Naive thymus-derived CD4-positive, alpha-beta T cell (primary cell): Measurements from ENCODE around the gene XRN1. TPM values are rescaled to one million over a fixed set of nuclear protein-coding genes. Genes with fewer than 3 reads are reported as not detected.

ENCODE experiments used
- ATAC-seq: fragments of 150-1000 bp; cut with Tn5 transposase; 2 replicates; pipeline ENCODE4 v1.10.0; 2021; ENCODE audit warnings: mild to moderate bottlenecking, moderate library complexity
- CTCF ChIA-PET: fragments of 350-600 bp; sonication (Branson Sonifier 250); formaldehyde crosslinking; loops from one replicate; lab custom pipeline; 2021; ENCODE audit warnings: antibody characterized with exemption; lab: Charles Lee
- POLR2A ChIA-PET: fragments of 350-600 bp; sonication (Branson Sonifier 250); formaldehyde crosslinking; loops from one replicate; lab custom pipeline; 2021; ENCODE audit warnings: antibody characterized with exemption, inconsistent platforms; lab: Charles Lee
- DNase-seq, 9 donors: peaks; one replicate each; pipeline versions ENCODE4 v3.0.0 to v3.0.0-alpha.2; 2020 to 2022; ENCODE audit warnings: mixed read lengths in 1 of 9
- H3K27ac ChIP-seq: one replicate; pipeline ENCODE4 v1.7.0; 2013; ENCODE audit warnings: mild to moderate bottlenecking, low read depth, low read length, moderate library complexity
- H3K27me3 ChIP-seq, 2 donors: one replicate each; pipeline ENCODE4 v1.7.0; 2013; ENCODE audit warnings: low read length in 2 of 2, mild to moderate bottlenecking in 2 of 2, moderate library complexity in 2 of 2; ENCODE audit not compliant: control insufficient read depth in 2 of 2, insufficient read depth in 2 of 2
- H3K36me3 ChIP-seq, 3 experiments: 1 replicate in 2 of 3; 2 replicates in 1 of 3; pipeline ENCODE4 v1.7.0; 2013; ENCODE audit warnings: low read length in 3 of 3, mild to moderate bottlenecking in 3 of 3, moderate library complexity in 1 of 3; ENCODE audit not compliant: insufficient read depth in 3 of 3, control insufficient read depth in 2 of 3
- H3K4me1 ChIP-seq, 2 donors: one replicate each; pipeline ENCODE4 v1.7.0; 2013; ENCODE audit warnings: low read length in 2 of 2, mild to moderate bottlenecking in 2 of 2, moderate library complexity in 1 of 2; ENCODE audit not compliant: control insufficient read depth in 2 of 2, insufficient read depth in 2 of 2
- H3K4me3 ChIP-seq: 2 replicates; pipeline ENCODE4 v1.7.0; 2013; ENCODE audit warnings: mild to moderate bottlenecking, low read length
- H3K9me3 ChIP-seq, 3 experiments: 1 replicate in 2 of 3; 2 replicates in 1 of 3; pipeline ENCODE4 v1.7.0; 2013; ENCODE audit warnings: low read length in 3 of 3; ENCODE audit not compliant: control insufficient read depth in 2 of 3
- H3K27ac Mint-ChIP-seq, 9 donors: one replicate each; pipeline ENCODE4 v1.8.0; 2020 to 2022; ENCODE audit warnings: mixed read lengths in 9 of 9, mild to moderate bottlenecking in 8 of 9, moderate library complexity in 5 of 9, inconsistent platforms in 2 of 9
- H3K27me3 Mint-ChIP-seq, 5 donors: one replicate each; pipeline ENCODE4 v1.8.0; 2021 to 2022; ENCODE audit warnings: mixed read lengths in 5 of 5, mild to moderate bottlenecking in 1 of 5
- H3K36me3 Mint-ChIP-seq, 5 donors: one replicate each; pipeline ENCODE4 v1.8.0; 2020 to 2022; ENCODE audit warnings: mixed read lengths in 5 of 5, mild to moderate bottlenecking in 3 of 5, inconsistent platforms in 1 of 5
- H3K4me1 Mint-ChIP-seq, 7 donors: one replicate each; pipeline ENCODE4 v1.8.0; 2020 to 2022; ENCODE audit warnings: mixed read lengths in 7 of 7, mild to moderate bottlenecking in 3 of 7, inconsistent platforms in 1 of 7
- H3K4me3 Mint-ChIP-seq, 10 donors: one replicate each; pipeline ENCODE4 v1.8.0; 2020 to 2022; ENCODE audit warnings: mild to moderate bottlenecking in 10 of 10, mixed read lengths in 10 of 10, moderate library complexity in 6 of 10, inconsistent platforms in 2 of 10
- H3K9me3 Mint-ChIP-seq, 11 donors: one replicate each; pipeline ENCODE4 v1.8.0; 2020 to 2022; ENCODE audit warnings: mixed read lengths in 11 of 11, mild to moderate bottlenecking in 4 of 11, inconsistent platforms in 1 of 11, moderate library complexity in 1 of 11
- intact Hi-C, 2 donors: fragments of 100-400 bp; cut with micrococcal nuclease; formaldehyde crosslinking; loops; one replicate each; pipeline ENCODE4 v1.15.1; 2023
- polyA plus RNA-seq, 2 donors: library from polyadenylated mRNA; unstranded; fragments of 300-500 nt; fragmentation: Illumina TruSeq; gene quantifications; one replicate each; pipeline ENCODE4 v1.2.3, GENCODE V29; 2021
- total RNA-seq, 6 experiments: library from RNA in 5 of 6; stranded (reverse) in 5 of 6; gene quantifications; 1 replicate in 5 of 6; 2 replicates in 1 of 6; pipeline ENCODE4 v1.2.3 and lab custom pipeline; 2021 to 2026

The XRN1 gene
- total and polyA plus RNA-seq, 7 experiments from 2014 or later: 40.9 to 123 (median 94.7) TPM

DNA sequence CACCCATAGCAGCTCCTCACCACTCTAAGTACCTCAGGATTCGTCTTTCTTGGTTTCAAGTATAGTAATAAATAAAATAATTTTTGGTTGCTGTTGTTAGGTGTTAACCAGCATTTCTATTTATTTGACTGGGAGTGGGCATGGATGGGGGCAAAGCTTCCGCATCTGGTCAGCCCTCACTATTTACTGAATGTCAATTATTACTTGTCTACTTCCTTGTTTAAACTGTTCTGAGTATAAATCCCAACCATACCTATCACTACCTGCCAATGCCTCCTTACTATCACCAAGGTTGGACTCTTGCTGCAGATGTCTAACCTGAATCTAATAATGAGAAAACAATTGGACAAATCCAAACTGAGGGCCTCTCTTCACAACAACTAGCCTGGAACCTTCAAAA is 180.6 kb downstream of the XRN1 start:
- H3K4me1 Mint-ChIP-seq: peaks cover 0 to 20% (median 7%) of the 10 kb centered on the region in 7 donors
- no peaks in the 10 kb centered on the region for H3K27me3 Mint-ChIP-seq
- H3K9me3 Mint-ChIP-seq: peaks cover 0 to 12% (median 0%) of the 10 kb centered on the region in 11 donors
- POLR2A ChIA-PET: no interaction called here
- no peak overlapping the region for H3K27ac ChIP-seq
- no peak overlapping the region for H3K4me3 Mint-ChIP-seq
- no peaks in the 10 kb centered on the region for H3K27me3 ChIP-seq
- no peak overlapping the region for H3K4me3 ChIP-seq
- intact Hi-C loops: no loop called here
- peaks cover 0 to 29% of the 10 kb centered on the region in 2 donors for H3K4me1 ChIP-seq
- H3K9me3 ChIP-seq: no peaks in the 10 kb centered on the region
- peaks cover 0 to 6% (median 5%) of the 10 kb centered on the region in 5 donors for H3K36me3 Mint-ChIP-seq
- H3K27ac Mint-ChIP-seq: no peak overlapping the region
- no peaks in the 10 kb centered on the region for H3K36me3 ChIP-seq
- no peak for ATAC-seq
- CTCF ChIA-PET: interaction anchor here (1.4 kb wide), 1 partner anchor 13 kb away, joined by 4 read pairs; no protein-coding TSS in a partner anchor
- no peak for DNase-seq

DNA sequence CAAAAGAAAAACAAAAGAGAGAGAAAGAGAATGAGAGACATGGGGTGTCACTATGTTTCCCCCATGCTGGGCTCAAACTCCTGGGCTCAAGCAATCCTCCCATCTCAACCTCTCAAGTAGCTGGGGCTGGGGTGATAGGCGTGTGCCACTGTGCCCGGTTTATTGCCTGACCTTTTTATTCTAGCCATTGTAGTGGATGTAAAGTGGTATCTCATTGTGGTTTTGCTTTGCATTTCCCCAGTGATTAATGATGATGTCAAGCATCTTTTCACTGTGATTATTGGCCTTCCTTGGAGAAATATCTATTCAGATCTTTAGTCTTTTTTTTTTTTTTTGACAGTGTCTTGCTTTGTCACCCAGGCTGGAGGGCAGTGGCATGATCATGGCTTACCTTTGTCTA is 184.7 kb downstream of the XRN1 start:
- intact Hi-C loops: no loop called here

DNA sequence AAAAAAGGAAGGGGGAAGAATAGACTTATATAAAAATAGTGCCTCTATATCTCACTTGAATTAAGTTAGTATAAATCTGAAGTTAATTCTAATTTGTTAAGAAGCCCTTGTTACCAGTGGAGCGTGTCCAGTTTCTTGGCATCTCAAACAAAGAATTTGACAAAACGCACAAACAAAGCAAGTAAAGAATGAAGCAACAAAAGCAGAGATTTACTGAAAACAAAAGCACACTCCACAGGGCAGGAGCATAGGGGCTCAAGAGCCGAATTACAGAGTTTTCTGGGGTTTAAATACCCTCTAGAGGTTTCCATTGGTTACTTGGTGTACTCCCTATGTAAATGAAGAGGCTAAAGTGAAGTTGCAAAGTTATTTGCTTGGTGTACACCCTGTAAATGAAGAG is 188.5 kb downstream of the XRN1 start:
- Mint-ChIP-seq H3K27me3 (peaks cover 0 to 8% (median 3%) of the 10 kb centered on the region in 5 donors), H3K4me3 (no peak overlapping the region), H3K36me3 (peaks cover 0 to 4% (median 0%) of the 10 kb centered on the region in 5 donors), H3K4me1 (no peaks in the 10 kb centered on the region), H3K9me3 (peaks cover 0 to 20% (median 9%) of the 10 kb centered on the region in 11 donors), H3K27ac (no peak overlapping the region)
- DNase-seq (no peak), ATAC-seq (no peak)
- Histone ChIP-seq H3K27ac (no peak overlapping the region), H3K4me3 (no peak overlapping the region), H3K27me3 (no peaks in the 10 kb centered on the region), H3K4me1 (no peaks in the 10 kb centered on the region), H3K9me3 (no peaks in the 10 kb centered on the region), H3K36me3 (no peaks in the 10 kb centered on the region)
- intact Hi-C loops: no loop called here
- POLR2A ChIA-PET: no interaction called here
- CTCF ChIA-PET: no interaction called here

More for the DNA sequence above, 184.7 kb downstream of the XRN1 start:
- Mint-ChIP-seq H3K9me3 (peaks cover 0 to 5% (median 0%) of the 10 kb centered on the region in 11 donors), H3K4me3 (no peak overlapping the region), H3K4me1 (no peaks in the 10 kb centered on the region), H3K36me3 (peaks cover 0 to 5% (median 1%) of the 10 kb centered on the region in 5 donors), H3K27me3 (no peaks in the 10 kb centered on the region), H3K27ac (no peak overlapping the region)
- peak; percentile 72 for ATAC-seq
- H3K27me3 ChIP-seq: no peaks in the 10 kb centered on the region
- no peaks in the 10 kb centered on the region for H3K4me1 ChIP-seq
- no peak overlapping the region for H3K27ac ChIP-seq
- no peaks in the 10 kb centered on the region for H3K36me3 ChIP-seq
- DNase-seq: no peak
- CTCF ChIA-PET: no interaction called here
- no peak overlapping the region for H3K4me3 ChIP-seq
- POLR2A ChIA-PET: no interaction called here
- no peaks in the 10 kb centered on the region for H3K9me3 ChIP-seq

DNA sequence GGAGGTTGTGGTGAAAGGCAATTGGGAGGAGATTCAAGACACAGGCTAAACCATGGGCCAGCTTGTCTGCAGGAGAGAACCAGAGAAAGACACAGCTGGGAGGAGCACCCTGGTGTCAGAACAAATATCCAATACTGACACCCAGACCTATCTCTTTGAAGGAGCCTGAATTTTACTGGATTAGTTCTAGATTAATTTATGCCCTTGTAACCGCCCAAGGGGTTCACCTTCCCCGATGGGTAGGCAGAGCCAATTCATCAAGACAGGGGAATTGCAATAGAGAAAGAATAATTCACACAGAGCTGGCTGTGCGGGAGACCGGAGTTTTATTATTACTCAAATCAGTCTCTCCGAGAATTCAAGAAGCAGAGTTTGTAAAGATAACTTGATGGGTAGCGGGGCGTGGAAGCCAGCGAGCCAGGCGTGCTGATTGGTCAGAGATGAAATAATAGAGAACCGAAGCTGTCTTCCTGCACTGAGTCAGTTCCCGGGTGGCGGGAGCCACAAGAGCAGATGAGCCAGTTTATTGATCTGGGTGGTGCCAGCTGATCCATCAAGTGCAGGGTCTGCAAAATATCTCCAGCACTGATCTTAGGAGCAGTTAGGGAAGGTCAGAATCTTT is 191.0 kb downstream of the XRN1 start:
- DNase-seq: no peak
- Histone ChIP-seq H3K36me3 (no peaks in the 10 kb centered on the region), H3K27me3 (no peaks in the 10 kb centered on the region), H3K4me3 (no peak overlapping the region), H3K4me1 (no peaks in the 10 kb centered on the region), H3K9me3 (peaks cover 0 to 6% (median 5%) of the 10 kb centered on the region in 3 experiments), H3K27ac (no peak overlapping the region)
- ATAC-seq: no peak
- Mint-ChIP-seq H3K4me3 (no peak overlapping the region), H3K4me1 (no peaks in the 10 kb centered on the region), H3K27me3 (peaks cover 0 to 17% (median 8%) of the 10 kb centered on the region in 5 donors), H3K27ac (no peak overlapping the region), H3K9me3 (peaks cover 2 to 45% (median 22%) of the 10 kb centered on the region in 11 donors), H3K36me3 (peaks cover 0 to 6% (median 4%) of the 10 kb centered on the region in 5 donors)
- intact Hi-C loops: no loop called here
- POLR2A ChIA-PET: no interaction called here
- CTCF ChIA-PET: interaction anchor here (0.7 kb wide), 1 partner anchor 438 kb away, joined by 4 read pairs; no protein-coding TSS in a partner anchor

Other genes starting within 250 kb of the XRN1 start
- 10 to 100 TPM; 13.8 to 29.5 (median 16.2) TPM for gene GK5, start 222.5 kb downstream of the XRN1 start, total RNA-seq
- gene GK5, start 222.5 kb downstream of the XRN1 start, polyA plus RNA-seq: 1 to 10 TPM; 4.3 to 5.9 TPM
- gene ATR, start 130.7 kb upstream of the XRN1 start, total RNA-seq: 10 to 100 TPM; 31.3 to 48.3 (median 36.2) TPM
- gene ATR, start 130.7 kb upstream of the XRN1 start, polyA plus RNA-seq: 10 to 100 TPM; 11.3 to 12.5 TPM
- 1 to 10 TPM; 1.6 to 2.8 (median 2.0) TPM for gene PLS1, start 148.4 kb upstream of the XRN1 start, total RNA-seq
- 1 to 10 TPM; 3.7 to 6.4 TPM for gene PLS1, start 148.4 kb upstream of the XRN1 start, polyA plus RNA-seq